ENCODE results near the gene FAM78B. TPM values are rescaled to one million over a fixed set of nuclear protein-coding genes. Genes with fewer than 3 reads are reported as not detected.

Gene FAM78B
- total and polyA plus RNA-seq, 10 of the 15 experiments (the other 5 are each of a cell fraction or from before 2014, with no cell fraction given) = 0.10 to 4.9 (median 1.6) TPM

GRCh38 chr1:166133276-166133841, 33.4 kb downstream of the FAM78B start (continued):
- TF ChIP-seq E4F1 (IDR thresholded peaks at IDR 0.05; ENCODE audit: borderline replicate concordance, partially characterized antibody) (no peak), PAX8 (IDR thresholded peaks at IDR 0.05) (no peak), ZZZ3 (IDR thresholded peaks at IDR 0.05; ENCODE audit: control insufficient read depth, insufficient read length, low read depth) (no peak), HDAC2 (IDR thresholded peaks at IDR 0.05) (no peak), TCF7 (IDR thresholded peaks at IDR 0.05; ENCODE audit: borderline replicate concordance) (no peak), CEBPB (IDR thresholded peaks at IDR 0.05; ENCODE audit: borderline replicate concordance in 1 of 2, low read depth in 2 of 2, low read length in 2 of 2) (no peak), RAD21 (IDR thresholded peaks at IDR 0.05; ENCODE audit: insufficient read depth, low read depth, low read length) (peak; percentile 43)
- TF ChIP-seq, protein P1, sequence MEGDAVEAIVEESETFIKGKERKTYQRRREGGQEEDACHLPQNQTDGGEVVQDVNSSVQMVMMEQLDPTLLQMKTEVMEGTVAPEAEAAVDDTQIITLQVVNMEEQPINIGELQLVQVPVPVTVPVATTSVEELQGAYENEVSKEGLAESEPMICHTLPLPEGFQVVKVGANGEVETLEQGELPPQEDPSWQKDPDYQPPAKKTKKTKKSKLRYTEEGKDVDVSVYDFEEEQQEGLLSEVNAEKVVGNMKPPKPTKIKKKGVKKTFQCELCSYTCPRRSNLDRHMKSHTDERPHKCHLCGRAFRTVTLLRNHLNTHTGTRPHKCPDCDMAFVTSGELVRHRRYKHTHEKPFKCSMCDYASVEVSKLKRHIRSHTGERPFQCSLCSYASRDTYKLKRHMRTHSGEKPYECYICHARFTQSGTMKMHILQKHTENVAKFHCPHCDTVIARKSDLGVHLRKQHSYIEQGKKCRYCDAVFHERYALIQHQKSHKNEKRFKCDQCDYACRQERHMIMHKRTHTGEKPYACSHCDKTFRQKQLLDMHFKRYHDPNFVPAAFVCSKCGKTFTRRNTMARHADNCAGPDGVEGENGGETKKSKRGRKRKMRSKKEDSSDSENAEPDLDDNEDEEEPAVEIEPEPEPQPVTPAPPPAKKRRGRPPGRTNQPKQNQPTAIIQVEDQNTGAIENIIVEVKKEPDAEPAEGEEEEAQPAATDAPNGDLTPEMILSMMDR (IDR thresholded peaks at IDR 0.05 in 2 of 3, conservative IDR thresholded peaks at IDR 0.05 in 1 of 3; ENCODE audit: control insufficient read depth in 2 of 3, extremely low read depth in 1 of 3, insufficient read depth in 1 of 3, low read depth in 3 of 3, low read length in 3 of 3) = peak; percentile 34 to 53 (median 52)
- TF ChIP-seq, protein P2, sequence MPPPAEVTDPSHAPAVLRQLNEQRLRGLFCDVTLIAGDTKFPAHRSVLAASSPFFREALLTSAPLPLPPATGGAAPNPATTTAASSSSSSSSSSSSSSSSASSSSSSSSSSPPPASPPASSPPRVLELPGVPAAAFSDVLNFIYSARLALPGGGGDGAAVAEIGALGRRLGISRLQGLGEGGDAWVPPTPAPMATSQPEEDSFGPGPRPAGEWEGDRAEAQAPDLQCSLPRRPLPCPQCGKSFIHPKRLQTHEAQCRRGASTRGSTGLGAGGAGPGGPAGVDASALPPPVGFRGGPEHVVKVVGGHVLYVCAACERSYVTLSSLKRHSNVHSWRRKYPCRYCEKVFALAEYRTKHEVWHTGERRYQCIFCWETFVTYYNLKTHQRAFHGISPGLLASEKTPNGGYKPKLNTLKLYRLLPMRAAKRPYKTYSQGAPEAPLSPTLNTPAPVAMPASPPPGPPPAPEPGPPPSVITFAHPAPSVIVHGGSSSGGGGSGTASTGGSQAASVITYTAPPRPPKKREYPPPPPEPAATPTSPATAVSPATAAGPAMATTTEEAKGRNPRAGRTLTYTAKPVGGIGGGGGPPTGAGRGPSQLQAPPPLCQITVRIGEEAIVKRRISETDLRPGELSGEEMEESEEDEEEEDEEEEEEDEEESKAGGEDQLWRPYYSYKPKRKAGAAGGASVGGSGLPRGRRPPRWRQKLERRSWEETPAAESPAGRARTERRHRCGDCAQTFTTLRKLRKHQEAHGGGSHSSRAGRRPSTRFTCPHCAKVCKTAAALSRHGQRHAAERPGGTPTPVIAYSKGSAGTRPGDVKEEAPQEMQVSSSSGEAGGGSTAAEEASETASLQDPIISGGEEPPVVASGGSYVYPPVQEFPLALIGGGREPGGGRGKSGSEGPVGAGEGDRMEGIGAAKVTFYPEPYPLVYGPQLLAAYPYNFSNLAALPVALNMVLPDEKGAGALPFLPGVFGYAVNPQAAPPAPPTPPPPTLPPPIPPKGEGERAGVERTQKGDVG (CRISPR knock-in tag; IDR thresholded peaks at IDR 0.05) = no peak

Data from GM12878 (cell line).